GM18868 (cell line): ENCODE data around the gene PGPEP1.
A peak's percentile ranks its signal among the peaks of the same experiment; 100 is the strongest.
"Not testable (repeated sequence)": the region's sequence is repeated elsewhere in the genome, so short reads cannot be mapped to it uniquely, and the experiment has no call there.

ENCODE experiments used
- ATAC-seq: cut with Tn5 transposase; IDR thresholded peaks from one replicate; pipeline ENCODE4 v1.9.1; 2021; ENCODE audit warnings: mild to moderate bottlenecking, moderate library complexity; ENCODE audit not compliant: unreplicated experiment

Gene PGPEP1

DNA sequence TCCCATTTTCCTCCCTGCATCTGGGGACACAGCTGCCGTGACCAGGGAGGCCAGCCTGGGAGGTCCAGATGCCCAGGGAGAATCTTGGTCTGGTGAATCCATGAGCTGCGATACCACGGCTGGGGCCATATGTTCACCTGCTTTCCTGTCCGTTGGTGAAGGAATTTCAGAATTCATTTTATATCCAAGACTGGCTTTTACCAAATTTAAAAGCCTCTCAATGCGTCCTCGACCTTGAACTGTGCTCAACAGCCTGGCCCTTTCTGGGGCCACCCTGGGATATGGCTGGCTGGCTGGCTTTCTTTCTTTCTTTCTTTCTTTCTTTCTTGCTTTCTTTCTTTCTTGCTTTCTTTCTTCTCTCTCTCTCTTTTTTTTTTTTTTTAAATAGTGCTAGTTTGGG, 23.4 kb downstream of the PGPEP1 start:
- no peak for ATAC-seq

DNA sequence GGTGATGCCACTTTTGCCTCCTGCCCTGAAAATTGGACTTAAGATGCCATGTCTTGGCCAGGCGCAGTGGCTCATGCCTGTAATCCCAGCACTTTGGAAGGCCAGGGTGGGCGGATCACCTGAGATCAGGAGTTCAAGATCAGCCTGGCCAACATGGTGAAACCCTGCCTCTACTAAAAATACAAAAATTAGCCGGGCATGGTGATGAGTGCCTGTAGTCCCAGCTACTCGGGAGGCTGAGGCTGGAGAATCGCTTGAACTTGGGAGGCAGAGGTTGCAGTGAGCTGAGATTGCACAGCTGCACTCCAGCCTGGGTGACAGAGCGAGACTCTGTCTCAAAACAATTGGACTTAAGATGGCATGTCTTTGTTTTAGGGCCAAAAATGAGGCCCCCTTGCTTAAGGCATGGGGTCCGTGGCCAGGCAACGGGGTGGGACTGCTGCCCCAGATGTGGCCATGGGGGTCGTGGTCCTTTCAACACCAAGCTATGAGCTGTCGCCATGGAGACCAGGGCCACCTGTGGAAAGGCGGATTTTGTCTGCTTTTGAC, 24.0 kb downstream of the PGPEP1 start:
- ATAC-seq, result not testable (repeated sequence)

DNA sequence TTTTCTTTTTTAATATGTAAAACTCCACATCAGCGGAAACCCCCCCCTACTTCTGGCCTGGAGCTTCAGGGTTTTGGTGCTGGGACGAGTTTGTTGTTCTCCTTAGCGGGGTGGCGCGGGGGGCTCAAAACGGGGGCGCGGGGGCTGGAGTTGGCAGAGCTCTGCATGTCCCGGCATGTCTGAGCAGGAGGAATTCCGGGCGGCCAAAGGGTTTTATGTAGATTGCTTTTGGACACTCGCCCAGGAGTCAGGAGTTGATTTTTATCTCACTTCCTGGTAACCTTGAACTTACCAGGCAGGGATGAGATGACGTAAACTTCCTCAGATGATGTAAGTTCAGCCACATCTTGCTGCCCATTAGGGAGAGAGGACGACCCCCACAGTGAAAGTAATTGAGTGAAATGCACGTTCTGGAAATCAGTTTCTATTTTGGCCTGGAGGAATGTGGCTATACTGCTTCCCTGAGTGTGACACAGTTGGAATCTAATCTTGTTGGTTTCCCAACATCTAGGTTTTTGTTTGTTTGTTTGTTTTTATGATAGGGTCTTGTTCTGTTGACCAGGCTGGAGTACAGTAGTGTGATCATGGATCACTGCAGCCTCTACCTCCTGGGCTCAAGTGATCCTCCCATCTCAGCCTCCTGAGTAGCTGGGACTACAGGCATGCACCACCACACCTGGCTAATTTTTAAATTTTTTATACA, 24.6 kb downstream of the PGPEP1 start:
- no peak for ATAC-seq

DNA sequence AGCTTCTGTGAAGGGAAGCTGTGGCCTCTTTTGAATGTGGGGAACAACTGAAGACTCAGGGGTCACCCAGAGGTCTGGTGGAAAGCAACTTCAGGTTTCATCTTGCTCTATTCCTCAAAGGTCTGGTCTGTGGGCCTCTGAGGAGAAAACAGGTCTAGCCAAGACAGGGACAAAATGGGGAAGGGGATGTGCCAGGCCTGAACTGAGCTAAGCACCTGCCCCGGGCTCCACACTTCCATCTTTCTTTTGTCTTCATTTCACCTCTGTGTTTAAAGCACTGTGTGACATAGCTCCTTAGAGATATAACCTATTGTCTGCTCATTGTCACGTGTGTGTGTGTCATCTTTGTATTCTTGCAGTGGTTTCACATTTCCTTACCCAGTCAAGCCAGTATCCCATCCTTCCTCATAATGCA, 25.6 kb downstream of the PGPEP1 start:
- no peak for ATAC-seq

DNA sequence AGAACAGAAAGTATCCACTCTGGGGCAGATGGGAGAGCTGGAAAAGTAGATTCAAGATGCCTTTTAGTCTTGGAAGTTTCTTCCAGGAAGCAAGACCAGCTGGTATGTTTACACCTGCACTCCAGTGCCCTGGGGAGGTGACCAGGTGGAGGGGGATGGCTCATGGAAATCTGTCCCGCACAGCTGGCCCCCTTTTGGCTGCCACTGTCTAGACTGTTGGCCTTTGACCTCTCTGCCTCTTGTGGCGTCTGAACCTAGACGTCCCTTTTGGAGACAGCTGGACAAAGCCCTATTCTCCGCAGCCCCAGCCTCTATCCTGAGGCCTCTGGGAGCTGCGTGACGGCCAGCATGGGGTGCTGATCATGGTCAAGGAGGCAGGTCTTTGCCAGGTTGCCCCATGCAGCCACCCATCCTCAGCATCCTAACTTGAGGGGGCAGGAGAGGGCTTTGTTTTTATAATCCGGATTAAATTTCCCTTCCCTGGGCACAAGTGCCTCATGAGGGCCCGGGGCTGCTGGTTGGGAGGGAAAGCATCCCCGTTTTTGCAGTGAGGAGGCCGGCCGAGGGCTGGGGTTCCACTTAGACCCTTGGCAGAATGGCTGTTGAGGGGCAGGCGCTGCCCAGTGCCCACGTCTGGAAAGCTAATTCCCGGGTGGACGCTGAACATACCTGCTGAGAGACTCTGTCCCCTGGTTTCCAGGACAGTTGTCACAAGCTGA, 28.3 kb downstream of the PGPEP1 start:
- no peak for ATAC-seq

DNA sequence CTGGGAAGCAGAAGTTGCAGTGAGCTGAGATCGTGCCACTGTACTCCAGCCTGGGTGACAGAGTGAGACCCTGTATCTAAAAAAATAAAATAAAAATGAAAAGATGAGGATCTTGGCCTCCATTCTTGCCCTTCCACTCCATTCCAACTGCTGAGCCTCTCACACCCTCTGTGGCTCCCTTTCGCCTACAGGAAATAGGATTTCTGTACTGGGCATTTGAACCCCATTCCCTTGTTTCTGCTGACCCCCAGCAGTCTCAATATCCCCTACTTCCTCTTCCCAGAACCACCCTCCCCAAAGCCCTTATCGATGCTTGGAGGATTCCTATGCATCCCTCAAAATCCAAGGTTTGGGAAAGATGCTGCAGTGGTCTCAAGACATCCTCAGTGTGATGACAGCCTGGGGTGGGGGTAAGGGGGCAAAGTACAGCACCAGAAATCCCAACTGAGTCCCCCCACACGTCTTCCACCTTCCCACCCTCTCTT, 33.1 kb downstream of the PGPEP1 start:
- no peak for ATAC-seq

- ATAC-seq, result peak; percentile 89
These were observed 33.7 kb downstream of the PGPEP1 start for GRCh38 chr19:18373892-18374629.

DNA sequence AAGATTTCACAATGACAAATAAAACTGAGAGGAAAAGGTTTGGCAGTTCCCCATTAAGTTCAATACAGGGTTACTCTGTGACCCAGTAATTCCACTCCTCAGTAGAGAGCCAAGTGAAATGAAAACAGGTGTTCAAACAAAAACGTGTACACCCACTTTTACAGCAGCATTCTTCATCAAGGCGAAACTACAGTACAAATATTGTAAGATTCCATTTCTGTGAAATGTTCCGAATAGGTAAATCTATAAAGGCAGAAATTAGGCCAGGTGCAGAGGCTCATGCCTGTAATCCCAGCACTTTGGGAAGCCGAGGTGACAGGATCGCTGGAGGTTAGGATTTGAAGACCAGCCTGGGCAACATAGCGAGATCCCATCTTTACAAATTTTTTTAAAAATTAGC, 36.6 kb downstream of the PGPEP1 start:
- no peak for ATAC-seq

DNA sequence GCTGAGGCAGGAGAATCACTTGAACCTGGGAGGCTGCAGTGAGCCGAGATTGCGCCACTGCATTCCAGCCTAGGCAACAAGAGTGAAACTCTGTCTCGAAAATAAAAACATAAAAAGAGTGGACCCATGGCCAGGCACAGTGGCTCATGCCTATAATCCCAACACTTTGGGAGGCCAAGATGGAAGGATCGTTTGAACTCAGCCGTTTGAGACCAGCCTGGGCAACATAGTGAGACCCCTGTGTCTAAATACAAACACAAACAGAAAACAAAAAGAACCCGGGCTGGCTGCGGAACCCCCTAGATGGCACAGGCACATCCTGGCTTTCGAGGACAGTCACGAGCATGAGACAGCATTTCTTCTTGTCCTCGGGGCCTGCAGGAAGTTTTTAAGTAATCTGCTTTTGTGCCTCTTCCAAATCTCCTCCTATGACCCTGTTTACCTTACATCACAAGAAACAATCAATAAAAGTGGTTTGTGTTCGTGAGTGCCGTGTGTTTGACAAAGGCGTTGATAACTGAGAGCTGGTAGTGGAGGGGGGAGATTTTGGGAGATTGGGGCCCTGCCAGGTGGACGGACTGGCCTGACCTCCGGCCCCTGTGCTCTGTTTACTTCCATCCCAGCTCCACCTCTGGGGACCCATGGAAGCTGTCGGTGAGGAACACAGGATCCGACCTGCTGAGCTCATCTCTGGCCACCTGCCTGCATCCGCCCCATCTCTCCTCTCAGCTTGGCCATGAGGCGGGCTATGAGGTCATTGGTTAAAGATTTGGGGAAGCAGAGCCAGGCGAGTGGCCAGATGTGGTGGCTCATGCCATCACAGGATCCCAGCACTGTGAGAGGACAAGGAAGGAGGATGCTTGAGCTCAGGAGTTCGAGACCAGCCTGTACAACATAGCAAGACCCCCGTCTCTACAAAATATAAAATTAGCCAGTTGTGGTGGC, 39.7 kb downstream of the PGPEP1 start:
- no peak for ATAC-seq

GRCh38 chr19:18380843-18381242, 40.4 kb downstream of the PGPEP1 start:
- no peak for ATAC-seq

DNA sequence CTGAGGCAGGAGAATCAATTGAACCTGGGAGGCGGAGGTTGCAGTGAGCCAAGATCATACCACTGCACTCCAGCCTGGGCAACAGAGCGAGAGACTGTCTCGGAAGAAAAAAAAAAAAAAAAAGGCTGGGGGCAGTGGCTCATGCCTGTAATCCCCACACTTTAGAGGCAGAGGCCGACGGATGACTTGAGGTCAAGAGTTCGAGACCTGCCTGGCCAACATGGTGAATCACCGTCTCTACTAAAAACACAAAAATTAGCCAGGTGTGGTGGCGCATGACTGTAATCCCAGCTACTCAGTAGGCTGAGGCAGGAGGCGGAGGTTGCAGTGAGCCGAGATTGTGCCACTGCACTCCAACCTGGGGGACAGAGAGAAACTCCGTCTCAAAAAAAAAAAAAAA, 43.2 kb downstream of the PGPEP1 start:
- not testable (repeated sequence) for ATAC-seq

- ATAC-seq, result no peak
These were observed 44.4 kb downstream of the PGPEP1 start for GRCh38 chr19:18384775-18385174.

DNA sequence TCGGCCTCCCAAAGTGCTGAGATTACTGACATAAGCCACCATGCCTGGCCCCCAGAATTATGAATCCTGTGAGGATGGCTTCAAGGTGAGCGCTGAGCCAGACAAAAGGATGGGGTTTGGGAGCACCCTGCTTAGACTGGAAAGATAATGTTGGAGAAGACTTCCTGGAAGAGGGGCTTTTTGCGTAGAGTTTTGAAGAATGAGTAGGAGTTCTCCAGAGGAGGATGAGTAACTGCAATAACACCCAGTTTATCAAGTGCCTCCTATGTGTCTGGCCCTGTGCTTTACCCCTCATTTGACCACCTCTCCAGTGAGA, 44.9 kb downstream of the PGPEP1 start:
- ATAC-seq, result no peak

DNA sequence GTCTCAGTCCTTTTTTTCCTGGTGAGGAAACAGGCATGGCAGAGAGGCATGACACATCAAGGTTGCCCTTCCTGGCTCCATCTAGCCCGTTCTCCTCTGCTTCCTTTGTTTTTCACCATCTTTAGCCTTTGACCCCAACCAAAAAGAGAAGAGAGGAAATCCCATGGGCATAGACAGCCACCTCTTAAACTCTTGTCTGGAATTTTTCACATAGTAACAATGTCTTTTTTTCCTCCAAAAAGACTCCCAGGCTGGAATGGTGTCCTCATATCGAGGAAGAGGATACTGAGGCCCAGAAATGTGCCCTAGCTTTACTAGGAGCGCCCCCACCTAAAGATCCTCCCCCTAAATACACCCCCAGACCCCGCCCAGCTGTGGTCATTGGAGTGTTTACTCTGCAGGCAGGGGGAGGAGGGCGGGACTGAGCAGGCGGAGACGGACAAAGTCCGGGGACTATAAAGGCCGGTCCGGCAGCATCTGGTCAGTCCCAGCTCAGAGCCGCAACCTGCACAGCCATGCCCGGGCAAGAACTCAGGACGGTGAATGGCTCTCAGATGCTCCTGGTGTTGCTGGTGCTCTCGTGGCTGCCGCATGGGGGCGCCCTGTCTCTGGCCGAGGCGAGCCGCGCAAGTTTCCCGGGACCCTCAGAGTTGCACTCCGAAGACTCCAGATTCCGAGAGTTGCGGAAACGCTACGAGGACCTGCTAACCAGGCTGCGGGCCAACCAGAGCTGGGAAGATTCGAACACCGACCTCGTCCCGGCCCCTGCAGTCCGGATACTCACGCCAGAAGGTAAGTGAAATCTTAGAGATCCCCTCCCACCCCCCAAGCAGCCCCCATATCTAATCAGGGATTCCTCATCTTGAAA, 45.5 kb downstream of the PGPEP1 start, which contains the start of gene GDF15:
TSS of gene GDF15 (plus strand) at position 484 of the 868 bp plus-strand sequence. CDS start at position 516, 32 bp downstream.
- ATAC-seq, result no peak

DNA sequence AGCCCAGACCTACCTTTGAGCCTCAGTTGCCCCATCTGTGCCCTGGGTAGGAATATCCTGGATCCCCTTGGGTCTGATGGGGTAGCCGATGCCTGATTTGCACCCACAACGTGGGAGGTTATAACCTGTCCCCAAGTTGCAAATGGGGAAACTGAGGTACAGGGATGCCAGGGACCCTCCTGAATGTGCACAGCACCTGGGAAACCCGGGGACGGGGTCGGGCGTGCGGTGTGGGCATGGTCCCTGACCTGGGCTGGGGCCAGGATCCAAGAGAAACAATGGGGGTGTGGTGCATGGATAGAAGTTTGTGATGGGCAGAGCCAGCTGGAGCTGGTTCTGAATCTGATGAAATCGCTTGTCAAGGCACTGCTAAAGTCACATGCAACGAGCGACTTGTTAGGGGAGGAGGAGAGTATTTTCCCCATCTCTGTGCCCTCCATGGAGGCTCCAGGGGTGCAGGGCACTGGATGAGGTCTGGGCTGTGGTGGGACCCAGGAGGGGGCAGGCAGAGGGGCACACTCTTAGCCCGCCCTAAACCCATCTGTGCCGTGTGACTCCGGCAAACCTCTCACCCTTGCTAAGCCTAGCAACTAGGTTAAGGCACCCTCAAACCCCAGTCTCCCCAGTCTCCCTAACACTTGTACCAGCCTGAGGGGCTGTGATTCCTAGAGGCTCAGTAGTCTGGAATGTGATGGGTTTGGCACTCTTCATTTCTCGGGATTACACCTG, 46.3 kb downstream of the PGPEP1 start:
- ATAC-seq, result no peak

DNA sequence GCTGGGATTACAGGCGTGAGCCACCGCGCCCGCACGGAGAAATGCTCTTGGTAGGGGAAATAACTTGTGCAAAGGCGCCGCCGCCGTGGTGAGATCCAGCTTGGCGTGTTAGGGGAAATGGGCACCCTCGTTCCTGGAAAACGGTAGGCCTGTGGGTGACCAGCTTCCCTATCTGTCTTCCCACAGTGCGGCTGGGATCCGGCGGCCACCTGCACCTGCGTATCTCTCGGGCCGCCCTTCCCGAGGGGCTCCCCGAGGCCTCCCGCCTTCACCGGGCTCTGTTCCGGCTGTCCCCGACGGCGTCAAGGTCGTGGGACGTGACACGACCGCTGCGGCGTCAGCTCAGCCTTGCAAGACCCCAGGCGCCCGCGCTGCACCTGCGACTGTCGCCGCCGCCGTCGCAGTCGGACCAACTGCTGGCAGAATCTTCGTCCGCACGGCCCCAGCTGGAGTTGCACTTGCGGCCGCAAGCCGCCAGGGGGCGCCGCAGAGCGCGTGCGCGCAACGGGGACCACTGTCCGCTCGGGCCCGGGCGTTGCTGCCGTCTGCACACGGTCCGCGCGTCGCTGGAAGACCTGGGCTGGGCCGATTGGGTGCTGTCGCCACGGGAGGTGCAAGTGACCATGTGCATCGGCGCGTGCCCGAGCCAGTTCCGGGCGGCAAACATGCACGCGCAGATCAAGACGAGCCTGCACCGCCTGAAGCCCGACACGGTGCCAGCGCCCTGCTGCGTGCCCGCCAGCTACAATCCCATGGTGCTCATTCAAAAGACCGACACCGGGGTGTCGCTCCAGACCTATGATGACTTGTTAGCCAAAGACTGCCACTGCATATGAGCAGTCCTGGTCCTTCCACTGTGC, 47.9 kb downstream of the PGPEP1 start:
- ATAC-seq, result peak; percentile 69

DNA sequence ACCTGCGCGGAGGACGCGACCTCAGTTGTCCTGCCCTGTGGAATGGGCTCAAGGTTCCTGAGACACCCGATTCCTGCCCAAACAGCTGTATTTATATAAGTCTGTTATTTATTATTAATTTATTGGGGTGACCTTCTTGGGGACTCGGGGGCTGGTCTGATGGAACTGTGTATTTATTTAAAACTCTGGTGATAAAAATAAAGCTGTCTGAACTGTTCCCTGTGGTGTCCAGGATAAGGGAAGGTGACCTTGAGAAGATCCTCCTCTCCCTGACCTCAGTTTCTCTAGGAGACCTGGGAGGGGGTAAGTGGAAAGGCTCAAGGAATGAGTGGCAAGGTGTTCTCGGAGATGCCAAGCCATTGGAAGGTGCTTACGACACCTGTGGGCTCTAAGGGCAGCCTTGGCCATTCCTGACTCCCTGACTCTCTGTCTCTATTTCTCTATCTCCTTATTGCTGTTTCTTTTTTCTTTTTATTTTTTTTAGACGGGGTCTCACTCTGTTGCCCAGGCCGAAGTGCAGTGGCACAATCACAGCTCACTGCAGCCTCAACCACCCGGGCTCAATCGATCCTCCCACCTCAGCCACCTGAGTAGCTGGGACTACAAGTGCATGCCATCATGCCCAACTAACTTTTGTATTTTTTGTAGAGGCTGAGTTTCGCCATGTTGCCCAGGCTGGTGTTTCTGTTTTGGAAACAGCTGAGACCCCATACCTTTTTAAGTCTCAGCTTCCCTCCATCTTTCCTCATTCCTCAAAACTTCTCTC, 48.7 kb downstream of the PGPEP1 start:
- no peak for ATAC-seq
